MM.1S (cell line): ENCODE data around the gene RPP38.

Experiments used
- DNase-seq: peaks from one replicate; pipeline ENCODE4 v3.0.0-alpha.2; 2015
- H2AFZ ChIP-seq: fragments of 300-600 bp; sonication (generic); 2 replicates; pipeline ENCODE4 v1.6.0; 2016; ENCODE audit warnings: antibody characterized with exemption, low read length
- H3F3A ChIP-seq: fragments of 300-600 bp; sonication (generic); 2 replicates; pipeline ENCODE4 v1.6.1; 2016; ENCODE audit warnings: mild to moderate bottlenecking, antibody characterized with exemption, low read length, moderate library complexity, mixed read lengths; ENCODE audit not compliant: insufficient read depth
- H3K27ac ChIP-seq: fragments of 300-600 bp; sonication (generic); 2 replicates; pipeline ENCODE4 v1.5.1; 2016; ENCODE audit warnings: mild to moderate bottlenecking, low read length
- H3K27me3 ChIP-seq: fragments of 300-600 bp; sonication (generic); replicated peaks from 2 replicates; pipeline ENCODE4 v1.6.0; 2016; ENCODE audit warnings: low read length; ENCODE audit not compliant: insufficient read depth
- H3K36me3 ChIP-seq: fragments of 300-600 bp; sonication (generic); replicated peaks from 2 replicates; pipeline ENCODE4 v1.6.1; 2016; ENCODE audit warnings: mild to moderate bottlenecking, low read length, mixed read lengths; ENCODE audit not compliant: insufficient read depth
- H3K4me1 ChIP-seq: fragments of 300-600 bp; sonication (generic); 2 replicates; pipeline ENCODE4 v1.6.1; 2016; ENCODE audit warnings: low read length, mixed read lengths
- H3K4me2 ChIP-seq: fragments of 300-600 bp; sonication (generic); 2 replicates; pipeline ENCODE4 v1.6.0; 2016; ENCODE audit warnings: low read depth, low read length
- H3K4me3 ChIP-seq: fragments of 300-600 bp; sonication (generic); 2 replicates; pipeline ENCODE4 v1.5.1; 2016; ENCODE audit warnings: low read length, mixed read lengths
- H3K79me2 ChIP-seq: fragments of 300-600 bp; sonication (generic); 2 replicates; pipeline ENCODE4 v1.6.1; 2016; ENCODE audit warnings: mixed run types, low read length, mixed read lengths
- H3K9ac ChIP-seq: fragments of 300-600 bp; sonication (generic); 2 replicates; pipeline ENCODE4 v1.6.1; 2016; ENCODE audit warnings: low read length, mixed read lengths
- H3K9me2 ChIP-seq: fragments of 300-600 bp; sonication (generic); replicated peaks from 2 replicates; pipeline ENCODE4 v1.6.1; 2016; ENCODE audit warnings: mild to moderate bottlenecking, low read length, mixed read lengths; ENCODE audit not compliant: insufficient read depth
- H3K9me3 ChIP-seq: fragments of 300-600 bp; sonication (generic); replicated peaks from 2 replicates; pipeline ENCODE4 v1.6.1; 2016; ENCODE audit warnings: mild to moderate bottlenecking, low read length, mixed read lengths; ENCODE audit not compliant: insufficient read depth
- H4K20me1 ChIP-seq: fragments of 300-600 bp; sonication (generic); 2 replicates; pipeline ENCODE4 v1.6.1; 2016; ENCODE audit warnings: mild to moderate bottlenecking, low read length, moderate library complexity, mixed read lengths; ENCODE audit not compliant: insufficient read depth
- EZH2 ChIP-seq: fragments of 300-600 bp; sonication (generic); optimal IDR thresholded peaks from 2 replicates; pipeline ENCODE3; 2017; ENCODE audit warnings: low read depth, mild to moderate bottlenecking, antibody characterized with exemption, low read length, mixed read lengths
- EZH2phosphoT487 ChIP-seq: fragments of 300-600 bp; sonication (generic); IDR thresholded peaks from 2 replicates; pipeline ENCODE4 v1.6.1; 2018; ENCODE audit warnings: antibody characterized with exemption, low read length
- TF ChIP-seq, protein P1 (sequence below): fragments of 300-600 bp; sonication (generic); IDR thresholded peaks from 2 replicates; pipeline ENCODE4 v1.5.1; 2016; ENCODE audit warnings: antibody characterized with exemption, low read length, mixed read lengths

RPP38 gene

DNA sequence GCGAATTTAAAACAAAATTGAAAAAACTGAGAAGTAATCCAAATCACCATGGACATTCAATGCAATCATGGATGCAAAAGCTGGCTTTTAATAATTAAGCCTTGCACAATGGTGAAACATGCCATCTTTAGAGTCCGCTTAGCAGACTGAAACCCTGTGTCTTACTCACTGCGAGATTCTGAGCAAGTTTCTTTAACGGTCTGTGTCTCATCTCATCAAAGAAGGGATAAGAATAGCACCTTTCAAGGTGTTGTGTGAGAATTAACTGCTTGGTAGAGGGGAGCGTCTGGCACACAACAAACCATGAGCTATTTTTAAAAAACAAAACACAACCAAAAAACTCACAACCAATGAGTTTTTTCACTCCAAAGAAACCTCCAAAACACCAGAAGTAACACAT lies 30.0 kb upstream of the RPP38 start:
- Histone ChIP-seq H3K9ac (no peak overlapping the region), H3K4me1 (no peaks in the 10 kb centered on the region), H4K20me1 (no peaks in the 10 kb centered on the region), H3K27me3 (no peaks in the 10 kb centered on the region), H3K79me2 (no peaks in the 10 kb centered on the region), H3K4me2 (no peak overlapping the region), H3K36me3 (no peaks in the 10 kb centered on the region), H3K9me2 (no peaks in the 10 kb centered on the region), H3K4me3 (no peak overlapping the region), H3K9me3 (no peaks in the 10 kb centered on the region), H3K27ac (no peak overlapping the region), H3F3A (no peaks in the 10 kb centered on the region), H2AFZ (no peak overlapping the region)
- no peak for DNase-seq
- no peak for TF ChIP-seq EZH2phosphoT487
- no peak for TF ChIP-seq EZH2
- TF ChIP-seq, protein P1, sequence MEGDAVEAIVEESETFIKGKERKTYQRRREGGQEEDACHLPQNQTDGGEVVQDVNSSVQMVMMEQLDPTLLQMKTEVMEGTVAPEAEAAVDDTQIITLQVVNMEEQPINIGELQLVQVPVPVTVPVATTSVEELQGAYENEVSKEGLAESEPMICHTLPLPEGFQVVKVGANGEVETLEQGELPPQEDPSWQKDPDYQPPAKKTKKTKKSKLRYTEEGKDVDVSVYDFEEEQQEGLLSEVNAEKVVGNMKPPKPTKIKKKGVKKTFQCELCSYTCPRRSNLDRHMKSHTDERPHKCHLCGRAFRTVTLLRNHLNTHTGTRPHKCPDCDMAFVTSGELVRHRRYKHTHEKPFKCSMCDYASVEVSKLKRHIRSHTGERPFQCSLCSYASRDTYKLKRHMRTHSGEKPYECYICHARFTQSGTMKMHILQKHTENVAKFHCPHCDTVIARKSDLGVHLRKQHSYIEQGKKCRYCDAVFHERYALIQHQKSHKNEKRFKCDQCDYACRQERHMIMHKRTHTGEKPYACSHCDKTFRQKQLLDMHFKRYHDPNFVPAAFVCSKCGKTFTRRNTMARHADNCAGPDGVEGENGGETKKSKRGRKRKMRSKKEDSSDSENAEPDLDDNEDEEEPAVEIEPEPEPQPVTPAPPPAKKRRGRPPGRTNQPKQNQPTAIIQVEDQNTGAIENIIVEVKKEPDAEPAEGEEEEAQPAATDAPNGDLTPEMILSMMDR, result no peak

DNA sequence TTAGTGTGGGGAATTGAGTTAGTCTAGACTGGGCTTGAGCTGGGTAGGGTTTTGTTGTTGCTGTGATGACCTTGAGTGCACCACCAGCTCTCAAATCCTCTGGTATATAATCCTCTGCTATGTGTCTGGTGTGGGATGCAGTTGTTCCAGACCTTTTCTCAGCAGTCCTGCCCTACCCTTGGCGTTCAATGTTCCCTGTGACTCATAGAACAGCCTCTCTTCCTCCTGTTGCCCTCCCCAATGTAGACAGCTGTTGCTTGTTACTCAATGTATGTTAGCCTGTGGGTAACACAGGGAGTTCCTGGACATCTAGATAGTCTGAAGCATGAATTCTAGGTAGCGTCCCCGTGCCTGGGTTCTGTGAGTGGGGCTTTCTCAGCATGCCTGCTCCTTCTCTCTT lies 28.4 kb upstream of the RPP38 start:
- no peaks in the 10 kb centered on the region for H3K79me2 ChIP-seq
- no peaks in the 10 kb centered on the region for H3K9me3 ChIP-seq
- peak overlapping the region; percentile 19; the same call in 1 of the 2 replicates for H2AFZ ChIP-seq
- no peak overlapping the region for H3K27ac ChIP-seq
- no peak overlapping the region for H3K4me3 ChIP-seq
- no peak overlapping the region for H3K4me2 ChIP-seq
- H3K9ac ChIP-seq, result no peak overlapping the region
- H3K36me3 ChIP-seq, result no peaks in the 10 kb centered on the region
- DNase-seq, result no peak
- H3K9me2 ChIP-seq, result no peaks in the 10 kb centered on the region
- no peaks in the 10 kb centered on the region for H3F3A ChIP-seq
- H3K4me1 ChIP-seq, result no peaks in the 10 kb centered on the region
- H4K20me1 ChIP-seq, result no peaks in the 10 kb centered on the region
- TF ChIP-seq, protein P1, result no peak
- TF ChIP-seq EZH2phosphoT487, result no peak
- no peak for TF ChIP-seq EZH2
- no peaks in the 10 kb centered on the region for H3K27me3 ChIP-seq

DNA sequence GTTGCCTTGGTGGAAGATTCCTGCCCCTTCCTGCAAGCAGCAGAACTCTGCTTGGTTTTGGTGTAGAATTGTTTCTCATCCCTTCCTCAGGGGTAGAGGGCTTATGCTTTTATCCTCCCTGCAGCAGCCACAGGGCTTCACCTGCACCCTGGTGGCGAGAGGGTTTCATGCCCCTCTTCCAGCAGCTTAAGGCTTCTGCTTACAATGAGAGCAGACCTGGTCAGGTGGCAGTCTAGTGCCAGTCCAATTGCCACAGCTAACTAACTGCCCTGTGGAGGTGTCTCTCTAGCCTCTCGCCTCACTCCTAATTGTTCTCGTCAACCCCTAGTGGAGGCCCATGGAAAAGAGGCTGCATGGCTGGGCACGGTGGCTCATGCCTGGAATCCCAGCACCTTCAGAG lies 27.9 kb upstream of the RPP38 start:
- no peak for DNase-seq
- no peak for TF ChIP-seq EZH2phosphoT487
- no peak for TF ChIP-seq EZH2
- TF ChIP-seq, protein P1, result no peak
- no peaks in the 10 kb centered on the region for H3K79me2 ChIP-seq
- no peaks in the 10 kb centered on the region for H3K9me3 ChIP-seq
- H4K20me1 ChIP-seq, result no peaks in the 10 kb centered on the region
- no peaks in the 10 kb centered on the region for H3F3A ChIP-seq
- no peak overlapping the region for H3K27ac ChIP-seq
- H3K36me3 ChIP-seq, result no peaks in the 10 kb centered on the region
- H2AFZ ChIP-seq, result peak overlapping the region; percentile 19; the same call in 1 of the 2 replicates
- no peak overlapping the region for H3K4me3 ChIP-seq
- no peak overlapping the region for H3K9ac ChIP-seq
- H3K27me3 ChIP-seq, result no peaks in the 10 kb centered on the region
- H3K4me2 ChIP-seq, result no peak overlapping the region
- no peaks in the 10 kb centered on the region for H3K9me2 ChIP-seq
- H3K4me1 ChIP-seq, result no peaks in the 10 kb centered on the region
